Activated CD4-positive, alpha-beta T cell treated with anti-CD3 and anti-CD28 coated beads, Interleukin-2, amount 10 ng/mL, durations not matched to agents 7 days and 5 days (primary cell): ENCODE measurements around the gene IGSF9. TPM values are rescaled to one million over a fixed set of nuclear protein-coding genes. Genes with fewer than 3 reads are reported as not detected.

ENCODE experiments used
- CTCF ChIA-PET: fragments of 350-600 bp; sonication (Branson Sonifier 250); formaldehyde crosslinking; loops from one replicate; lab custom pipeline; 2021; ENCODE audit warnings: antibody characterized with exemption; lab: Charles Lee
- POLR2A ChIA-PET: fragments of 350-600 bp; sonication (Branson Sonifier 250); formaldehyde crosslinking; loops from one replicate; lab custom pipeline; 2021; ENCODE audit warnings: antibody characterized with exemption; lab: Charles Lee
- DNase-seq: peaks from one replicate; pipeline ENCODE4 v3.0.0-alpha.2; 2020
- H3K27ac Mint-ChIP-seq: one replicate; pipeline ENCODE4 v1.8.0; 2021; ENCODE audit warnings: mild to moderate bottlenecking, moderate library complexity, mixed read lengths
- H3K27me3 Mint-ChIP-seq: one replicate; pipeline ENCODE4 v1.8.0; 2021; ENCODE audit warnings: mixed read lengths
- H3K36me3 Mint-ChIP-seq: one replicate; pipeline ENCODE4 v1.8.0; 2021; ENCODE audit warnings: low read depth, mixed read lengths
- H3K4me1 Mint-ChIP-seq: one replicate; pipeline ENCODE4 v1.8.0; 2021; ENCODE audit warnings: mixed read lengths
- H3K4me3 Mint-ChIP-seq: one replicate; pipeline ENCODE4 v1.8.0; 2021; ENCODE audit warnings: mild to moderate bottlenecking, moderate library complexity, mixed read lengths
- H3K9me3 Mint-ChIP-seq: one replicate; pipeline ENCODE4 v1.8.0; 2021; ENCODE audit warnings: mixed read lengths
- total RNA-seq, 2 experiments: library from RNA; stranded (reverse); gene quantifications; one replicate each; pipeline ENCODE4 v1.2.3, GENCODE V29; 2021

The IGSF9 gene
- total RNA-seq, 2 experiments from 2014 or later, result not detected

GRCh38 chr1:159983681-159984080, 38.3 kb upstream of the IGSF9 start:
- Mint-ChIP-seq H3K36me3 (no peaks in the 10 kb centered on the region), H3K27me3 (peaks cover 27% of the 10 kb centered on the region), H3K27ac (no peak overlapping the region), H3K4me3 (no peak overlapping the region), H3K4me1 (no peaks in the 10 kb centered on the region), H3K9me3 (no peaks in the 10 kb centered on the region)
- POLR2A ChIA-PET, result no interaction called here
- DNase-seq, result no peak
- CTCF ChIA-PET, result no interaction called here

- POLR2A ChIA-PET, result no interaction called here
- peaks cover 38% of the 10 kb centered on the region for H3K27me3 Mint-ChIP-seq
- H3K4me1 Mint-ChIP-seq, result no peaks in the 10 kb centered on the region
- no peak overlapping the region for H3K27ac Mint-ChIP-seq
- no peaks in the 10 kb centered on the region for H3K36me3 Mint-ChIP-seq
- no peak overlapping the region for H3K4me3 Mint-ChIP-seq
- DNase-seq, result no peak
- H3K9me3 Mint-ChIP-seq, result no peaks in the 10 kb centered on the region
- CTCF ChIA-PET, result no interaction called here
Measured at GRCh38 chr1:159982280-159982679, 36.9 kb upstream of the IGSF9 start.

- ChIA-PET CTCF (interaction anchor here (0.6 kb wide), 1 partner anchor 123 kb away, joined by 3 read pairs; no protein-coding TSS in a partner anchor), POLR2A (no interaction called here)
- H3K27me3 Mint-ChIP-seq, result peaks cover 46% of the 10 kb centered on the region
Measured at GRCh38 chr1:159981351-159982055, 36.1 kb upstream of the IGSF9 start.

GRCh38 chr1:159980786-159981185, 35.4 kb upstream of the IGSF9 start:
- CTCF ChIA-PET, result no interaction called here
- H3K36me3 Mint-ChIP-seq, result no peaks in the 10 kb centered on the region
- no peaks in the 10 kb centered on the region for H3K9me3 Mint-ChIP-seq
- DNase-seq, result no peak
- H3K27ac Mint-ChIP-seq, result no peak overlapping the region
- no peak overlapping the region for H3K4me3 Mint-ChIP-seq
- POLR2A ChIA-PET, result no interaction called here
- peaks cover 47% of the 10 kb centered on the region for H3K27me3 Mint-ChIP-seq
- H3K4me1 Mint-ChIP-seq, result no peaks in the 10 kb centered on the region

More at GRCh38 chr1:159981351-159982055, 36.1 kb upstream of the IGSF9 start:
- Mint-ChIP-seq H3K4me1 (no peaks in the 10 kb centered on the region), H3K4me3 (no peak overlapping the region), H3K27ac (no peak overlapping the region), H3K36me3 (no peaks in the 10 kb centered on the region), H3K9me3 (no peaks in the 10 kb centered on the region)
- DNase-seq, result no peak

GRCh38 chr1:159980076-159980475, 34.7 kb upstream of the IGSF9 start:
- no peak for DNase-seq

GRCh38 chr1:159979257-159979656, 33.8 kb upstream of the IGSF9 start:
- Mint-ChIP-seq H3K36me3 (no peaks in the 10 kb centered on the region), H3K9me3 (no peaks in the 10 kb centered on the region), H3K4me3 (no peak overlapping the region), H3K27me3 (peaks cover 40% of the 10 kb centered on the region), H3K4me1 (no peaks in the 10 kb centered on the region), H3K27ac (no peak overlapping the region)
- DNase-seq, result no peak
- ChIA-PET CTCF (interaction anchor here (0.6 kb wide), 3 partner anchors 117 to 397 kb away, joined by 3 read pairs; no protein-coding TSS in a partner anchor), POLR2A (no interaction called here)

More at GRCh38 chr1:159980076-159980475, 34.7 kb upstream of the IGSF9 start:
- no peaks in the 10 kb centered on the region for H3K36me3 Mint-ChIP-seq
- ChIA-PET POLR2A (no interaction called here), CTCF (no interaction called here)
- H3K27me3 Mint-ChIP-seq, result peaks cover 43% of the 10 kb centered on the region
- no peak overlapping the region for H3K27ac Mint-ChIP-seq
- H3K9me3 Mint-ChIP-seq, result no peaks in the 10 kb centered on the region
- H3K4me3 Mint-ChIP-seq, result no peak overlapping the region
- no peaks in the 10 kb centered on the region for H3K4me1 Mint-ChIP-seq

GRCh38 chr1:159978107-159978398, 32.6 kb upstream of the IGSF9 start:
- ChIA-PET POLR2A (no interaction called here), CTCF (no interaction called here)
- H3K27me3 Mint-ChIP-seq, result peaks cover 35% of the 10 kb centered on the region
- no peaks in the 10 kb centered on the region for H3K4me1 Mint-ChIP-seq
- no peaks in the 10 kb centered on the region for H3K36me3 Mint-ChIP-seq
- no peak for DNase-seq
- no peak overlapping the region for H3K4me3 Mint-ChIP-seq
- H3K9me3 Mint-ChIP-seq, result no peaks in the 10 kb centered on the region
- H3K27ac Mint-ChIP-seq, result no peak overlapping the region

GRCh38 chr1:159977364-159978106, 32.1 kb upstream of the IGSF9 start:
- DNase-seq, result no peak
- POLR2A ChIA-PET, result no interaction called here
- CTCF ChIA-PET, result no interaction called here

GRCh38 chr1:159974350-159974965, 29.0 kb upstream of the IGSF9 start:
- Mint-ChIP-seq H3K4me1 (no peaks in the 10 kb centered on the region), H3K27me3 (peaks cover 24% of the 10 kb centered on the region), H3K27ac (no peak overlapping the region), H3K9me3 (no peaks in the 10 kb centered on the region), H3K4me3 (no peak overlapping the region), H3K36me3 (no peaks in the 10 kb centered on the region)
- ChIA-PET CTCF (no interaction called here), POLR2A (no interaction called here)
- no peak for DNase-seq

More at GRCh38 chr1:159977364-159978106, 32.1 kb upstream of the IGSF9 start:
- H3K4me3 Mint-ChIP-seq, result no peak overlapping the region
- no peak overlapping the region for H3K27ac Mint-ChIP-seq
- H3K9me3 Mint-ChIP-seq, result no peaks in the 10 kb centered on the region
- H3K4me1 Mint-ChIP-seq, result no peaks in the 10 kb centered on the region
- peaks cover 34% of the 10 kb centered on the region for H3K27me3 Mint-ChIP-seq
- H3K36me3 Mint-ChIP-seq, result no peaks in the 10 kb centered on the region

GRCh38 chr1:159973350-159973940, 28.0 kb upstream of the IGSF9 start:
- DNase-seq, result no peak
- no peak overlapping the region for H3K4me3 Mint-ChIP-seq
- POLR2A ChIA-PET, result no interaction called here
- H3K27me3 Mint-ChIP-seq, result peaks cover 25% of the 10 kb centered on the region
- no peak overlapping the region for H3K27ac Mint-ChIP-seq
- no peaks in the 10 kb centered on the region for H3K36me3 Mint-ChIP-seq
- CTCF ChIA-PET, result no interaction called here
- no peaks in the 10 kb centered on the region for H3K9me3 Mint-ChIP-seq
- H3K4me1 Mint-ChIP-seq, result no peaks in the 10 kb centered on the region

GRCh38 chr1:159972443-159973205, 27.2 kb upstream of the IGSF9 start:
- no peaks in the 10 kb centered on the region for H3K36me3 Mint-ChIP-seq
- no peak for DNase-seq
- POLR2A ChIA-PET, result interaction anchor here (0.9 kb wide), 1 partner anchor 85 kb away, joined by 4 read pairs; no protein-coding TSS in a partner anchor
- H3K9me3 Mint-ChIP-seq, result no peaks in the 10 kb centered on the region
- no peak overlapping the region for H3K4me3 Mint-ChIP-seq
- peaks cover 26% of the 10 kb centered on the region for H3K27me3 Mint-ChIP-seq
- no peaks in the 10 kb centered on the region for H3K4me1 Mint-ChIP-seq
- H3K27ac Mint-ChIP-seq, result no peak overlapping the region
- CTCF ChIA-PET, result interaction anchor here (0.9 to 1.4 kb wide), 2 partner anchors 10 to 34 kb away, joined by 3 to 4 read pairs; no protein-coding TSS in a partner anchor

GRCh38 chr1:159970932-159971342, 25.5 kb upstream of the IGSF9 start:
- Mint-ChIP-seq H3K9me3 (no peaks in the 10 kb centered on the region), H3K27me3 (peaks cover 25% of the 10 kb centered on the region), H3K36me3 (no peaks in the 10 kb centered on the region), H3K4me1 (no peaks in the 10 kb centered on the region), H3K4me3 (no peak overlapping the region), H3K27ac (no peak overlapping the region)
- no peak for DNase-seq
- ChIA-PET CTCF (interaction anchor here (1.4 kb wide), 1 partner anchor 8 kb away, joined by 4 read pairs; no protein-coding TSS in a partner anchor), POLR2A (no interaction called here)
